ENCODE results near the gene TM4SF4. TPM values are rescaled to one million over a fixed set of nuclear protein-coding genes. Genes with fewer than 3 reads are reported as not detected.

The TM4SF4 gene
- total RNA-seq, 2 experiments from 2014 or later: not detected

- Mint-ChIP-seq H3K4me3 (no peak overlapping the region), H3K27me3 (peaks cover 11% of the 10 kb centered on the region), H3K4me1 (ENCODE audit: low read depth) (no peaks in the 10 kb centered on the region), H3K27ac (no peak overlapping the region), H3K9me3 (no peaks in the 10 kb centered on the region), H3K36me3 (no peaks in the 10 kb centered on the region)
- intact Hi-C loops (cut with micrococcal nuclease): no loop called here
- CTCF ChIA-PET: no interaction called here
- DNase-seq: no peak
- POLR2A ChIA-PET: no interaction called here
These were observed 14.4 kb upstream of the TM4SF4 start for GRCh38 chr3:149460117-149460516.

- no peaks in the 10 kb centered on the region for H3K4me1 Mint-ChIP-seq (ENCODE audit: low read depth)
- H3K27me3 Mint-ChIP-seq: peaks cover 9% of the 10 kb centered on the region
- intact Hi-C loops (cut with micrococcal nuclease): no loop called here
- no peak overlapping the region for H3K27ac Mint-ChIP-seq
- POLR2A ChIA-PET: no interaction called here
- H3K4me3 Mint-ChIP-seq: no peak overlapping the region
- H3K36me3 Mint-ChIP-seq: no peaks in the 10 kb centered on the region
- CTCF ChIA-PET: no interaction called here
- DNase-seq: no peak
- H3K9me3 Mint-ChIP-seq: no peaks in the 10 kb centered on the region
These were observed 12.4 kb upstream of the TM4SF4 start for GRCh38 chr3:149462051-149462450.

GRCh38 chr3:149462581-149463011, 11.9 kb upstream of the TM4SF4 start:
- intact Hi-C loops (cut with micrococcal nuclease): no loop called here
- DNase-seq: no peak
- peaks cover 9% of the 10 kb centered on the region for H3K27me3 Mint-ChIP-seq
- H3K4me1 Mint-ChIP-seq (ENCODE audit: low read depth): no peaks in the 10 kb centered on the region
- no peaks in the 10 kb centered on the region for H3K36me3 Mint-ChIP-seq
- CTCF ChIA-PET: no interaction called here
- H3K4me3 Mint-ChIP-seq: no peak overlapping the region
- POLR2A ChIA-PET: no interaction called here
- H3K27ac Mint-ChIP-seq: no peak overlapping the region
- H3K9me3 Mint-ChIP-seq: no peaks in the 10 kb centered on the region

GRCh38 chr3:149463921-149464320, 10.6 kb upstream of the TM4SF4 start:
- H3K4me3 Mint-ChIP-seq: no peak overlapping the region
- CTCF ChIA-PET: no interaction called here
- no peaks in the 10 kb centered on the region for H3K4me1 Mint-ChIP-seq (ENCODE audit: low read depth)
- H3K9me3 Mint-ChIP-seq: no peaks in the 10 kb centered on the region
- H3K27ac Mint-ChIP-seq: no peak overlapping the region
- POLR2A ChIA-PET: no interaction called here
- peaks cover 9% of the 10 kb centered on the region for H3K27me3 Mint-ChIP-seq
- no peaks in the 10 kb centered on the region for H3K36me3 Mint-ChIP-seq
- DNase-seq: no peak
- intact Hi-C loops (cut with micrococcal nuclease): no loop called here

- intact Hi-C loops (cut with micrococcal nuclease): no loop called here
- no peak for DNase-seq
- H3K4me1 Mint-ChIP-seq (ENCODE audit: low read depth): no peaks in the 10 kb centered on the region
- H3K4me3 Mint-ChIP-seq: no peak overlapping the region
- peaks cover 9% of the 10 kb centered on the region for H3K27me3 Mint-ChIP-seq
- no peaks in the 10 kb centered on the region for H3K36me3 Mint-ChIP-seq
- no peak overlapping the region for H3K27ac Mint-ChIP-seq
- ChIA-PET POLR2A (no interaction called here), CTCF (no interaction called here)
- H3K9me3 Mint-ChIP-seq: no peaks in the 10 kb centered on the region
These were observed 9.8 kb upstream of the TM4SF4 start for GRCh38 chr3:149464542-149465328.

- Mint-ChIP-seq H3K27me3 (peaks cover 9% of the 10 kb centered on the region), H3K27ac (no peak overlapping the region), H3K4me3 (no peak overlapping the region), H3K36me3 (no peaks in the 10 kb centered on the region), H3K9me3 (no peaks in the 10 kb centered on the region), H3K4me1 (ENCODE audit: low read depth) (no peaks in the 10 kb centered on the region)
- ChIA-PET CTCF (interaction anchor here (0.5 kb wide), 1 partner anchor 15 kb away, joined by 5 read pairs; no protein-coding TSS in a partner anchor), POLR2A (no interaction called here)
- intact Hi-C loops (cut with micrococcal nuclease): no loop called here
- DNase-seq: no peak
These were observed 9.1 kb upstream of the TM4SF4 start for GRCh38 chr3:149465351-149465883.

GRCh38 chr3:149466192-149466591, 8.3 kb upstream of the TM4SF4 start:
- POLR2A ChIA-PET: no interaction called here
- no peaks in the 10 kb centered on the region for H3K4me1 Mint-ChIP-seq (ENCODE audit: low read depth)
- no peak for DNase-seq
- H3K9me3 Mint-ChIP-seq: no peaks in the 10 kb centered on the region
- intact Hi-C loops (cut with micrococcal nuclease): no loop called here
- H3K27me3 Mint-ChIP-seq: peaks cover 9% of the 10 kb centered on the region
- no peaks in the 10 kb centered on the region for H3K36me3 Mint-ChIP-seq
- no peak overlapping the region for H3K4me3 Mint-ChIP-seq
- no peak overlapping the region for H3K27ac Mint-ChIP-seq
- CTCF ChIA-PET: no interaction called here

- Mint-ChIP-seq H3K4me1 (ENCODE audit: low read depth) (no peaks in the 10 kb centered on the region), H3K36me3 (no peaks in the 10 kb centered on the region), H3K4me3 (no peak overlapping the region), H3K27me3 (peaks cover 6% of the 10 kb centered on the region), H3K27ac (no peak overlapping the region), H3K9me3 (no peaks in the 10 kb centered on the region)
- POLR2A ChIA-PET: no interaction called here
- CTCF ChIA-PET: no interaction called here
- intact Hi-C loops (cut with micrococcal nuclease): no loop called here
- DNase-seq: no peak
These were observed 5.8 kb upstream of the TM4SF4 start for GRCh38 chr3:149468504-149469212.

- DNase-seq: no peak
- intact Hi-C loops (cut with micrococcal nuclease): no loop called here
- H3K27ac Mint-ChIP-seq: no peak overlapping the region
- H3K4me1 Mint-ChIP-seq (ENCODE audit: low read depth): no peaks in the 10 kb centered on the region
- POLR2A ChIA-PET: no interaction called here
- CTCF ChIA-PET: interaction anchor here (0.9 kb wide), 1 partner anchor 10 kb away, joined by 3 read pairs; no protein-coding TSS in a partner anchor
- no peaks in the 10 kb centered on the region for H3K36me3 Mint-ChIP-seq
- no peak overlapping the region for H3K4me3 Mint-ChIP-seq
- H3K27me3 Mint-ChIP-seq: peaks cover 1% of the 10 kb centered on the region
- H3K9me3 Mint-ChIP-seq: no peaks in the 10 kb centered on the region
These were observed 4.1 kb upstream of the TM4SF4 start for GRCh38 chr3:149470381-149470780.

- Mint-ChIP-seq H3K4me1 (ENCODE audit: low read depth) (no peaks in the 10 kb centered on the region), H3K9me3 (no peaks in the 10 kb centered on the region), H3K27ac (no peak overlapping the region), H3K27me3 (peaks cover 1% of the 10 kb centered on the region), H3K4me3 (no peak overlapping the region), H3K36me3 (no peaks in the 10 kb centered on the region)
- POLR2A ChIA-PET: no interaction called here
- intact Hi-C loops (cut with micrococcal nuclease): no loop called here
- DNase-seq: no peak
- CTCF ChIA-PET: no interaction called here
These were observed 2.3 kb upstream of the TM4SF4 start for GRCh38 chr3:149472030-149472797.

- POLR2A ChIA-PET: no interaction called here
- Mint-ChIP-seq H3K27me3 (peaks cover 1% of the 10 kb centered on the region), H3K4me1 (ENCODE audit: low read depth) (no peaks in the 10 kb centered on the region), H3K4me3 (no peak overlapping the region), H3K27ac (no peak overlapping the region), H3K36me3 (no peaks in the 10 kb centered on the region), H3K9me3 (no peaks in the 10 kb centered on the region)
- no peak for DNase-seq
- CTCF ChIA-PET: interaction anchor here (0.7 kb wide), 1 partner anchor 36 kb away, joined by 3 read pairs; no protein-coding TSS in a partner anchor
- intact Hi-C loops (cut with micrococcal nuclease): no loop called here
These were observed 894 bp upstream of the TM4SF4 start for GRCh38 chr3:149473357-149474249.
